ENCODE data around the gene ZCCHC14. TPM values are rescaled to one million over a fixed set of nuclear protein-coding genes. Genes with fewer than 3 reads are reported as not detected.
A peak's percentile ranks its signal among the peaks of the same experiment; 100 is the strongest.

The ZCCHC14 gene
- total and polyA plus RNA-seq, 2 of the 13 experiments (the other 11 are each of a cell fraction or from before 2014, with no cell fraction given) = 12.4 to 12.5 TPM

DNA sequence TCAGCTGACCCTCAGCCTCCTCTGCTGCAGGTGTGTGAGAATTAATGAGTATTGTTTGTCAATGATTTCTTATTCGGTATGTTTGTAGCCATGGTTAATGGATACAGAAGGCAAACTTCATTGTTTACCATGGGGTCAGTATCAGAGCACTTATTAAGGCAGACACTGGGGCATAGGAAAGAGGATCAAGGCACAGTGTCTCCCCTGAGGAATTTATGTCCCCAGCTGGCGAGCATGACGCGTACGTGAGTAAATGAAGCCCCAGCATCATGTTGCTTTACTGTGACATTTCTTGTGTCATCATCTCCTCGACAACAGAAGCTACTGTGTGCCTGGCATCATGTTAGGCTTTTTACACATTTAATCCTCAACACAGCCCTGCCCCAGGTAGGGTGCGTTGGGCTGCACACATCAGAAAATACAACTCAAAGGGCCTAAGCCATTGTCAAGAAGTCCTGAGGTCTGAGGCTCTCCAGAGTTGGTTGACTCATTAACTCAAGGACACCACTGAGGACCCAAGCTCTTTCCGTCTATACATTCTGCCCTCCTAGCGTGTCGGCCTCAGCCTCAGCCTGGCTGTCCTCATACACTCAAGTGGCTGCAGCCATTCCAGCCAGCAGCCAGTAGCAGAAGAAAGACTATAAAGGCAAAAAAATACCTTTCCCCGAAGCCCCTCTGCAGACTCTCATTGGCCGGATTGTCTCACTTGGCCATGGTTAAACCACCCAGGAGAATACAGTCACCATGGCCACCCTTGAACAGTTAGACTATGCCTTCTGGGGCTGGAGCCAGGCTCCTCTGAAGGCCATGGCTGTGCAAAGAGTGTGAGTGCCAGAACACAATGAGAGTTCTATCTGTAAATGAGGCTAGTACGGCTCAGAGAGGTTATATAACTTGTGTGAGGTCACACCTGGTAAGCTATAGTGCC is 13.9 kb upstream of the ZCCHC14 start (continued):
- TF ChIP-seq, protein P1, sequence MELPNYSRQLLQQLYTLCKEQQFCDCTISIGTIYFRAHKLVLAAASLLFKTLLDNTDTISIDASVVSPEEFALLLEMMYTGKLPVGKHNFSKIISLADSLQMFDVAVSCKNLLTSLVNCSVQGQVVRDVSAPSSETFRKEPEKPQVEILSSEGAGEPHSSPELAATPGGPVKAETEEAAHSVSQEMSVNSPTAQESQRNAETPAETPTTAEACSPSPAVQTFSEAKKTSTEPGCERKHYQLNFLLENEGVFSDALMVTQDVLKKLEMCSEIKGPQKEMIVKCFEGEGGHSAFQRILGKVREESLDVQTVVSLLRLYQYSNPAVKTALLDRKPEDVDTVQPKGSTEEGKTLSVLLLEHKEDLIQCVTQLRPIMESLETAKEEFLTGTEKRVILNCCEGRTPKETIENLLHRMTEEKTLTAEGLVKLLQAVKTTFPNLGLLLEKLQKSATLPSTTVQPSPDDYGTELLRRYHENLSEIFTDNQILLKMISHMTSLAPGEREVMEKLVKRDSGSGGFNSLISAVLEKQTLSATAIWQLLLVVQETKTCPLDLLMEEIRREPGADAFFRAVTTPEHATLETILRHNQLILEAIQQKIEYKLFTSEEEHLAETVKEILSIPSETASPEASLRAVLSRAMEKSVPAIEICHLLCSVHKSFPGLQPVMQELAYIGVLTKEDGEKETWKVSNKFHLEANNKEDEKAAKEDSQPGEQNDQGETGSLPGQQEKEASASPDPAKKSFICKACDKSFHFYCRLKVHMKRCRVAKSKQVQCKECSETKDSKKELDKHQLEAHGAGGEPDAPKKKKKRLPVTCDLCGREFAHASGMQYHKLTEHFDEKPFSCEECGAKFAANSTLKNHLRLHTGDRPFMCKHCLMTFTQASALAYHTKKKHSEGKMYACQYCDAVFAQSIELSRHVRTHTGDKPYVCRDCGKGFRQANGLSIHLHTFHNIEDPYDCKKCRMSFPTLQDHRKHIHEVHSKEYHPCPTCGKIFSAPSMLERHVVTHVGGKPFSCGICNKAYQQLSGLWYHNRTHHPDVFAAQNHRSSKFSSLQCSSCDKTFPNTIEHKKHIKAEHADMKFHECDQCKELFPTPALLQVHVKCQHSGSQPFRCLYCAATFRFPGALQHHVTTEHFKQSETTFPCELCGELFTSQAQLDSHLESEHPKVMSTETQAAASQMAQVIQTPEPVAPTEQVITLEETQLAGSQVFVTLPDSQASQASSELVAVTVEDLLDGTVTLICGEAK (IDR thresholded peaks at IDR 0.05) = no peak
- TF ChIP-seq, protein P1 (CRISPR knock-in tag; IDR thresholded peaks at IDR 0.05) = no peak
- no peak for TF ChIP-seq SP1 (IDR thresholded peaks at IDR 0.05)
- no peak for TF ChIP-seq SP1 (CRISPR knock-in tag; IDR thresholded peaks at IDR 0.05)
- no peak for TF ChIP-seq ARNT2 (CRISPR knock-in tag; IDR thresholded peaks at IDR 0.05; ENCODE audit: low read depth)
- TF ChIP-seq ZNF644 (CRISPR knock-in tag; IDR thresholded peaks at IDR 0.05; ENCODE audit: low read depth) = peak; percentile 61; the same call in 1 of the 2 replicates
- TF ChIP-seq NAIF1 (CRISPR knock-in tag; IDR thresholded peaks at IDR 0.05; ENCODE audit: borderline replicate concordance) = no peak
- TF ChIP-seq, protein P2, sequence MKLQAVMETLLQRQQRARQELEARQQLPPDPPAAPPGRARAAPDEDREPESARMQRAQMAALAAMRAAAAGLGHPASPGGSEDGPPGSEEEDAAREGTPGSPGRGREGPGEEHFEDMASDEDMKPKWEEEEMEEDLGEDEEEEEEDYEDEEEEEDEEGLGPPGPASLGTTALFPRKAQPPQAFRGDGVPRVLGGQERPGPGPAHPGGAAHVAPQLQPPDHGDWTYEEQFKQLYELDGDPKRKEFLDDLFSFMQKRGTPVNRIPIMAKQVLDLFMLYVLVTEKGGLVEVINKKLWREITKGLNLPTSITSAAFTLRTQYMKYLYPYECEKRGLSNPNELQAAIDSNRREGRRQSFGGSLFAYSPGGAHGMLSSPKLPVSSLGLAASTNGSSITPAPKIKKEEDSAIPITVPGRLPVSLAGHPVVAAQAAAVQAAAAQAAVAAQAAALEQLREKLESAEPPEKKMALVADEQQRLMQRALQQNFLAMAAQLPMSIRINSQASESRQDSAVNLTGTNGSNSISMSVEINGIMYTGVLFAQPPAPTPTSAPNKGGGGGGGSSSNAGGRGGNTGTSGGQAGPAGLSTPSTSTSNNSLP (IDR thresholded peaks at IDR 0.05; ENCODE audit: low read depth, low read length) = peak; percentile 78
- no peak for TF ChIP-seq SRSF9 (IDR thresholded peaks at IDR 0.05; ENCODE audit: borderline replicate concordance, insufficient read depth, low read depth, low read length, poor library complexity, severe bottlenecking)
- TF ChIP-seq ZSCAN21 (CRISPR knock-in tag; IDR thresholded peaks at IDR 0.05; ENCODE audit: borderline replicate concordance) = no peak
- TF ChIP-seq ZNF329 (CRISPR knock-in tag; IDR thresholded peaks at IDR 0.05; ENCODE audit: low read depth) = no peak
- TF ChIP-seq ZNF768 (CRISPR knock-in tag; IDR thresholded peaks at IDR 0.05) = no peak
- TF ChIP-seq PREB (CRISPR knock-in tag; IDR thresholded peaks at IDR 0.05) = no peak
- TF ChIP-seq HBP1 (CRISPR knock-in tag; IDR thresholded peaks at IDR 0.05; ENCODE audit: low read depth) = peak; percentile 40; the same call in 1 of the 2 replicates

Data from HepG2 (cell line).